GM23248 (cell line): ENCODE data around the gene SGF29. TPM values are rescaled to one million over a fixed set of nuclear protein-coding genes. Genes with fewer than 3 reads are reported as not detected.
"Not testable (repeated sequence)": the region's sequence is repeated elsewhere in the genome, so short reads cannot be mapped to it uniquely, and the experiment has no call there.

ENCODE experiments used
- DNase-seq: peaks from one replicate; pipeline ENCODE4 v3.0.0-alpha.2; 2015
- H2AFZ ChIP-seq: fragments of 200-600 bp; sonication (generic); 2 replicates; pipeline ENCODE4 v1.6.1; 2016; ENCODE audit warnings: antibody characterized with exemption
- H3F3A ChIP-seq: fragments of 200-600 bp; sonication (generic); 2 replicates; pipeline ENCODE4 v1.6.1; 2016; ENCODE audit warnings: mild to moderate bottlenecking, antibody characterized with exemption, mixed run types; ENCODE audit not compliant: insufficient read depth
- H3K27ac ChIP-seq: fragments of 200-600 bp; sonication (generic); 2 replicates; pipeline ENCODE4 v1.5.1; 2016; ENCODE audit warnings: mild to moderate bottlenecking
- H3K27me3 ChIP-seq: fragments of 200-600 bp; sonication (generic); replicated peaks from 2 replicates; pipeline ENCODE4 v1.6.1; 2016; ENCODE audit warnings: mild to moderate bottlenecking; ENCODE audit not compliant: insufficient read depth
- H3K36me3 ChIP-seq: fragments of 200-600 bp; sonication (generic); 2 replicates; pipeline ENCODE4 v1.6.1; 2016; ENCODE audit warnings: low read depth, mild to moderate bottlenecking
- H3K4me1 ChIP-seq: fragments of 200-600 bp; sonication (generic); 2 replicates; pipeline ENCODE4 v1.6.1; 2016; ENCODE audit warnings: mild to moderate bottlenecking; ENCODE audit not compliant: insufficient read depth
- H3K4me2 ChIP-seq: fragments of 200-600 bp; sonication (generic); one replicate; pipeline ENCODE4 v1.6.1; 2016; ENCODE audit warnings: mild to moderate bottlenecking; ENCODE audit not compliant: unreplicated experiment
- H3K4me3 ChIP-seq: fragments of 200-600 bp; sonication (generic); 2 replicates; pipeline ENCODE4 v1.5.1; 2016; ENCODE audit warnings: mild to moderate bottlenecking
- H3K79me2 ChIP-seq: fragments of 200-600 bp; sonication (generic); 2 replicates; pipeline ENCODE4 v1.6.1; 2016; ENCODE audit warnings: mild to moderate bottlenecking; ENCODE audit not compliant: insufficient read depth
- H3K9ac ChIP-seq: fragments of 200-600 bp; sonication (generic); 2 replicates; pipeline ENCODE4 v1.6.1; 2016; ENCODE audit warnings: mild to moderate bottlenecking
- H3K9me2 ChIP-seq: fragments of 200-600 bp; sonication (generic); 2 replicates; pipeline ENCODE4 v1.6.1; 2016; ENCODE audit warnings: mixed run types, mild to moderate bottlenecking, moderate library complexity; ENCODE audit not compliant: insufficient read depth
- H3K9me3 ChIP-seq: fragments of 200-600 bp; sonication (generic); one replicate; pipeline ENCODE4 v1.6.1; 2017; ENCODE audit warnings: low read depth
- H4K20me1 ChIP-seq: fragments of 200-600 bp; sonication (generic); 2 replicates; pipeline ENCODE4 v1.6.0; 2016; ENCODE audit not compliant: insufficient read depth
- EZH2 ChIP-seq: fragments of 200-600 bp; sonication (generic); IDR thresholded peaks from 2 replicates; pipeline ENCODE4 v1.6.1; 2018; ENCODE audit warnings: antibody characterized with exemption, mild to moderate bottlenecking; ENCODE audit not compliant: insufficient read depth, poor library complexity, severe bottlenecking
- EZH2phosphoT487 ChIP-seq: fragments of 200-600 bp; sonication (generic); IDR thresholded peaks from 2 replicates; pipeline ENCODE4 v1.6.1; 2018; ENCODE audit warnings: antibody characterized with exemption, moderate library complexity, mild to moderate bottlenecking, low read depth; ENCODE audit not compliant: insufficient read depth
- WGBS, 2 experiments: methylation state at CpG; one replicate each; pipeline ENCODE4 v1.1.6; 2015 to 2017; ENCODE audit warnings: low lambda C conversion rate in 2 of 2, low coverage in 1 of 2; ENCODE audit errors: missing lambda C conversion rate in 2 of 2; 5-methylcytosine and 5-hydroxymethylcytosine counted together
- in situ Hi-C: fragments of 300-500 bp; cut with MboI; formaldehyde crosslinking; loops from 2 replicates; pipeline ENCODE4 v1.15.0; 2020
- polyA plus RNA-seq: library from polyadenylated mRNA; unstranded; fragments of >200 nt; fragmentation: Nextera tagmentation; extraction: Ambion mirVana; gene quantifications from 2 replicates; pipeline ENCODE4 v1.2.1, GENCODE V29; 2016
- total RNA-seq: library from RNA; depleted of rRNA; stranded (reverse); fragments of >200 nt; shearing (Covaris generic); gene quantifications from 2 replicates; pipeline ENCODE4 v1.2.3, GENCODE V29; 2014

SGF29 gene
- total and polyA plus RNA-seq, 2 experiments from 2014 or later: 6.3 to 9.9 TPM

GRCh38 chr16:28616224-28616577, 62.5 kb downstream of the SGF29 start:
- H2AFZ ChIP-seq, H3K9me2 ChIP-seq, H3K4me3 ChIP-seq, in situ Hi-C loops, H3K4me2 ChIP-seq, H3K9ac ChIP-seq, H3K27ac ChIP-seq, H4K20me1 ChIP-seq, H3K4me1 ChIP-seq, H3F3A ChIP-seq, H3K36me3 ChIP-seq, H3K27me3 ChIP-seq, H3K79me2 ChIP-seq, H3K9me3 ChIP-seq, DNase-seq: not testable (repeated sequence)
- WGBS, 2 experiments: 53 to 56% methylated on average over 7 of the region's 7 CpGs

- H3K4me3 ChIP-seq: no peak overlapping the region
- no peak for DNase-seq
- no peaks in the 10 kb centered on the region for H3K36me3 ChIP-seq
- H3K27me3 ChIP-seq: no peaks in the 10 kb centered on the region; the same call in 1 of the 2 replicates
- H3K27ac ChIP-seq: no peak overlapping the region
- H3F3A ChIP-seq: no peaks in the 10 kb centered on the region
- TF ChIP-seq EZH2phosphoT487: no peak
- no peak for TF ChIP-seq EZH2
- in situ Hi-C loops: no loop called here
- H3K4me2 ChIP-seq: no peak overlapping the region
- no peaks in the 10 kb centered on the region for H3K9me2 ChIP-seq
- H3K4me1 ChIP-seq: no peaks in the 10 kb centered on the region
- no peak overlapping the region for H3K9ac ChIP-seq
- no peaks in the 10 kb centered on the region for H3K79me2 ChIP-seq
- 52 to 61% methylated on average over 7 of the region's 7 CpGs for WGBS, 2 experiments
- no peak overlapping the region for H2AFZ ChIP-seq
- no peaks in the 10 kb centered on the region for H3K9me3 ChIP-seq
- no peaks in the 10 kb centered on the region for H4K20me1 ChIP-seq
Measured at GRCh38 chr16:28616636-28617035, 62.9 kb downstream of the SGF29 start.

GRCh38 chr16:28617874-28618273, 64.2 kb downstream of the SGF29 start:
- no peaks in the 10 kb centered on the region for H3K4me1 ChIP-seq
- 86 to 88% methylated on average over 3 to 4 of the region's 4 CpGs for WGBS, 2 experiments
- no peaks in the 10 kb centered on the region for H3K79me2 ChIP-seq
- H3K4me3 ChIP-seq: no peak overlapping the region
- in situ Hi-C loops: no loop called here
- no peaks in the 10 kb centered on the region for H3K36me3 ChIP-seq
- no peaks in the 10 kb centered on the region for H3K9me3 ChIP-seq
- H3F3A ChIP-seq: no peaks in the 10 kb centered on the region
- H2AFZ ChIP-seq: no peak overlapping the region
- no peaks in the 10 kb centered on the region; the same call in 1 of the 2 replicates for H3K27me3 ChIP-seq
- no peak overlapping the region for H3K27ac ChIP-seq
- no peak overlapping the region for H3K9ac ChIP-seq
- no peak for DNase-seq
- no peaks in the 10 kb centered on the region for H3K9me2 ChIP-seq
- TF ChIP-seq EZH2phosphoT487 (no peak), EZH2 (no peak)
- no peak overlapping the region for H3K4me2 ChIP-seq
- no peaks in the 10 kb centered on the region for H4K20me1 ChIP-seq

- H4K20me1 ChIP-seq, H3K4me1 ChIP-seq, H3K9me3 ChIP-seq, H3K79me2 ChIP-seq, H3K9me2 ChIP-seq, H3K4me3 ChIP-seq, H3K27me3 ChIP-seq, H3K27ac ChIP-seq, H3F3A ChIP-seq, H2AFZ ChIP-seq, H3K4me2 ChIP-seq, H3K9ac ChIP-seq, DNase-seq, H3K36me3 ChIP-seq: not testable (repeated sequence)
- in situ Hi-C loops: loop anchor here (10.0 kb wide), 1 partner anchor 46 kb away; no protein-coding TSS in a partner anchor
- 76 to 79% methylated on average over 1 of the region's 1 CpG for WGBS, 2 experiments
Measured at GRCh38 chr16:28620316-28620715, 66.6 kb downstream of the SGF29 start.

- no peak overlapping the region for H3K27ac ChIP-seq
- H3K4me1 ChIP-seq: no peaks in the 10 kb centered on the region
- no peak for DNase-seq
- no peaks in the 10 kb centered on the region for H3K9me2 ChIP-seq
- no peaks in the 10 kb centered on the region for H3K36me3 ChIP-seq
- no peaks in the 10 kb centered on the region for H3F3A ChIP-seq
- 54 to 56% methylated on average over 7 of the region's 7 CpGs for WGBS, 2 experiments
- H3K4me3 ChIP-seq: no peak overlapping the region
- no peak overlapping the region for H3K4me2 ChIP-seq
- no peaks in the 10 kb centered on the region; the same call in 1 of the 2 replicates for H3K27me3 ChIP-seq
- in situ Hi-C loops: loop anchor here (10.0 kb wide), 1 partner anchor 47 kb away; no protein-coding TSS in a partner anchor
- H4K20me1 ChIP-seq: no peaks in the 10 kb centered on the region
- H3K9me3 ChIP-seq: no peaks in the 10 kb centered on the region
- no peaks in the 10 kb centered on the region for H3K79me2 ChIP-seq
- no peak overlapping the region for H3K9ac ChIP-seq
- H2AFZ ChIP-seq: no peak overlapping the region
- no peak for TF ChIP-seq EZH2phosphoT487
- TF ChIP-seq EZH2: no peak
Measured at GRCh38 chr16:28621481-28622155, 67.9 kb downstream of the SGF29 start.

GRCh38 chr16:28622532-28623171, 68.9 kb downstream of the SGF29 start:
- not testable (repeated sequence) for H3K4me2 ChIP-seq, H3K4me1 ChIP-seq, H3K27ac ChIP-seq, H3K79me2 ChIP-seq, H3K9me3 ChIP-seq, DNase-seq, H3K36me3 ChIP-seq, H3K4me3 ChIP-seq, H3K9me2 ChIP-seq, H3F3A ChIP-seq, H4K20me1 ChIP-seq, H3K27me3 ChIP-seq, H3K9ac ChIP-seq
- in situ Hi-C loops: loop anchor here (10.0 kb wide), 1 partner anchor 48 kb away; no protein-coding TSS in a partner anchor
- WGBS, 2 experiments: 38 to 84% methylated on average over 10 to 24 of the region's 24 CpGs
- peak overlapping the region; percentile 68; the same call in 1 of the 2 replicates for H2AFZ ChIP-seq
